Measurements from ENCODE around the gene RUNX2.

DNA sequence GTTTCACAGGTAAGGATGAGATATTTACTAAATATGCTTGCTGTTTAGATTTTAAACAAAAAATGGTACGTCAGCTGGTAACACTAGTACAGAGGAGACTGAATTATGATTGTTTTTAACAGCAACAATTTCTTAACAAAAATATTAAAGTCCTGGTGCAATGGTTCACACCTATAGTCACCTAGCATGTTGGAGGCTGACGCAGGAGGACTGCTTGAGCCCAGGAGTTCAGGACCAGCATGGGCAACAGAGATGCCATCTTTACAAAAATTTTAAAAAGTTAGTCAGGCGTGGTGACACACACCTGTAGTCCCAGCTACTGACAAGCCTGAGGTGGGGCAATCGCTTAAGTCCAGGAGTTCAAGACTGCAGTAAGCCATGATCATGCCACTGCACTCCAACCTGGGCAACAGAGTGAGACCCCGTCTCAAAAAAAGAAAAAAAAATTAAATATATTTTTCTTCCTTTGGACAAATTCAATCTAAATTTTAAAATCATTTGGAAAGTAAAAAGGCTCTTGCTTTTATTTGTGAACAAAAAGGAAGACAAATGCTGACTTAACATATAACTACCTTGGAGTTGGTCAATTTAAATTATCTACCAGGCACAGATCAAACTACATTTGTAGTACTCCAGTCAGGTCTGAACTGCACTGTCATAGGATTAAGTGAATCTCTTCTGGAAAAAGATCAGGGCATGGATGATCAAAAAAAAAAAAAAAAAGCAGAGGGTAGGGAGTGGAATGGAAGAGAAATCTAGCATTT, 38.2 kb upstream of the RUNX2 start:
- TF ChIP-seq, protein P1, sequence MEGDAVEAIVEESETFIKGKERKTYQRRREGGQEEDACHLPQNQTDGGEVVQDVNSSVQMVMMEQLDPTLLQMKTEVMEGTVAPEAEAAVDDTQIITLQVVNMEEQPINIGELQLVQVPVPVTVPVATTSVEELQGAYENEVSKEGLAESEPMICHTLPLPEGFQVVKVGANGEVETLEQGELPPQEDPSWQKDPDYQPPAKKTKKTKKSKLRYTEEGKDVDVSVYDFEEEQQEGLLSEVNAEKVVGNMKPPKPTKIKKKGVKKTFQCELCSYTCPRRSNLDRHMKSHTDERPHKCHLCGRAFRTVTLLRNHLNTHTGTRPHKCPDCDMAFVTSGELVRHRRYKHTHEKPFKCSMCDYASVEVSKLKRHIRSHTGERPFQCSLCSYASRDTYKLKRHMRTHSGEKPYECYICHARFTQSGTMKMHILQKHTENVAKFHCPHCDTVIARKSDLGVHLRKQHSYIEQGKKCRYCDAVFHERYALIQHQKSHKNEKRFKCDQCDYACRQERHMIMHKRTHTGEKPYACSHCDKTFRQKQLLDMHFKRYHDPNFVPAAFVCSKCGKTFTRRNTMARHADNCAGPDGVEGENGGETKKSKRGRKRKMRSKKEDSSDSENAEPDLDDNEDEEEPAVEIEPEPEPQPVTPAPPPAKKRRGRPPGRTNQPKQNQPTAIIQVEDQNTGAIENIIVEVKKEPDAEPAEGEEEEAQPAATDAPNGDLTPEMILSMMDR (conservative IDR thresholded peaks at IDR 0.05; ENCODE audit: low read depth in 2 of 2), result no peak
- TF ChIP-seq EZH2phosphoT487 (IDR thresholded peaks at IDR 0.05; ENCODE audit: unreplicated experiment) (no peak), STAT1 (IDR thresholded peaks at IDR 0.05; ENCODE audit: unreplicated experiment) (no peak), EZH2 (IDR thresholded peaks at IDR 0.05; ENCODE audit: low read depth, unreplicated experiment) (no peak), CREB1 (CRISPR knock-in tag; IDR thresholded peaks at IDR 0.05; ENCODE audit: low read depth) (no peak), POLR2AphosphoS5 (IDR thresholded peaks at IDR 0.05; ENCODE audit: low read depth) (no peak), JUNB (IDR thresholded peaks at IDR 0.05; ENCODE audit: unreplicated experiment) (no peak), NANOG (IDR thresholded peaks at IDR 0.05; ENCODE audit: borderline replicate concordance) (no peak), ZNF331 (CRISPR knock-in tag; IDR thresholded peaks at IDR 0.05; ENCODE audit: low read depth) (no peak)
- TF ChIP-seq, protein P2, sequence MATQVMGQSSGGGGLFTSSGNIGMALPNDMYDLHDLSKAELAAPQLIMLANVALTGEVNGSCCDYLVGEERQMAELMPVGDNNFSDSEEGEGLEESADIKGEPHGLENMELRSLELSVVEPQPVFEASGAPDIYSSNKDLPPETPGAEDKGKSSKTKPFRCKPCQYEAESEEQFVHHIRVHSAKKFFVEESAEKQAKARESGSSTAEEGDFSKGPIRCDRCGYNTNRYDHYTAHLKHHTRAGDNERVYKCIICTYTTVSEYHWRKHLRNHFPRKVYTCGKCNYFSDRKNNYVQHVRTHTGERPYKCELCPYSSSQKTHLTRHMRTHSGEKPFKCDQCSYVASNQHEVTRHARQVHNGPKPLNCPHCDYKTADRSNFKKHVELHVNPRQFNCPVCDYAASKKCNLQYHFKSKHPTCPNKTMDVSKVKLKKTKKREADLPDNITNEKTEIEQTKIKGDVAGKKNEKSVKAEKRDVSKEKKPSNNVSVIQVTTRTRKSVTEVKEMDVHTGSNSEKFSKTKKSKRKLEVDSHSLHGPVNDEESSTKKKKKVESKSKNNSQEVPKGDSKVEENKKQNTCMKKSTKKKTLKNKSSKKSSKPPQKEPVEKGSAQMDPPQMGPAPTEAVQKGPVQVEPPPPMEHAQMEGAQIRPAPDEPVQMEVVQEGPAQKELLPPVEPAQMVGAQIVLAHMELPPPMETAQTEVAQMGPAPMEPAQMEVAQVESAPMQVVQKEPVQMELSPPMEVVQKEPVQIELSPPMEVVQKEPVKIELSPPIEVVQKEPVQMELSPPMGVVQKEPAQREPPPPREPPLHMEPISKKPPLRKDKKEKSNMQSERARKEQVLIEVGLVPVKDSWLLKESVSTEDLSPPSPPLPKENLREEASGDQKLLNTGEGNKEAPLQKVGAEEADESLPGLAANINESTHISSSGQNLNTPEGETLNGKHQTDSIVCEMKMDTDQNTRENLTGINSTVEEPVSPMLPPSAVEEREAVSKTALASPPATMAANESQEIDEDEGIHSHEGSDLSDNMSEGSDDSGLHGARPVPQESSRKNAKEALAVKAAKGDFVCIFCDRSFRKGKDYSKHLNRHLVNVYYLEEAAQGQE (IDR thresholded peaks at IDR 0.05; ENCODE audit: unreplicated experiment), result no peak
- TF ChIP-seq, protein P3, sequence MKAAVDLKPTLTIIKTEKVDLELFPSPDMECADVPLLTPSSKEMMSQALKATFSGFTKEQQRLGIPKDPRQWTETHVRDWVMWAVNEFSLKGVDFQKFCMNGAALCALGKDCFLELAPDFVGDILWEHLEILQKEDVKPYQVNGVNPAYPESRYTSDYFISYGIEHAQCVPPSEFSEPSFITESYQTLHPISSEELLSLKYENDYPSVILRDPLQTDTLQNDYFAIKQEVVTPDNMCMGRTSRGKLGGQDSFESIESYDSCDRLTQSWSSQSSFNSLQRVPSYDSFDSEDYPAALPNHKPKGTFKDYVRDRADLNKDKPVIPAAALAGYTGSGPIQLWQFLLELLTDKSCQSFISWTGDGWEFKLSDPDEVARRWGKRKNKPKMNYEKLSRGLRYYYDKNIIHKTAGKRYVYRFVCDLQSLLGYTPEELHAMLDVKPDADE (IDR thresholded peaks at IDR 0.05), result no peak
